ENCODE measurements around the gene LRRC49. TPM values are rescaled to one million over a fixed set of nuclear protein-coding genes. Genes with fewer than 3 reads are reported as not detected.

Gene LRRC49
- total RNA-seq, 1 experiment from 2014 or later, result 8.3 TPM

DNA sequence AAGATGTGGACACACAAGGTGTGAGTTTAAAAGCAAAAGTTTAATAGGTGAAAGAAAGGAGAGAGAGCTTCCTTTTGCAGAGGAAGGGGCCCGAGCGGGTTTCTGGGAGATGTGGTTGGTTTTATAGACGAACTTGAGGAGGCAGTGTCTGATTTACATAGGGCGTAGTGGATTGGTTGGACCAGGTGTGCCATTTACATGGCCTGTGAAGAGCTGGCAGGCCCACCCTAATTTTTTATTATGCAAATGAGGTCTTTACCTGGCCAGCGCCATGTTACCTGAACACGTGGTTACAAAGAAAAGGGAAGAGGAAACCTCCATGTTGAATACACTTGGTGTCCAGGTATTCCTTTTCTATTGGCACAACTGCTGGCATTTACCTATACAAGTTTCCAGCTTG is 179.8 kb downstream of the LRRC49 start:
- no peak overlapping the region for H3K4ac ChIP-seq (ENCODE audit: low read depth, low read length)
- TF ChIP-seq CTCF (conservative IDR thresholded peaks at IDR 0.05), result no peak
- no peak overlapping the region for H3T11ph ChIP-seq (ENCODE audit: low read length)
- H3K56ac ChIP-seq (ENCODE audit: insufficient read length, low read depth, low read length), result no peak overlapping the region
- no peak overlapping the region for H3K14ac ChIP-seq (ENCODE audit: insufficient read depth, low read length)
- H3K4me1 Mint-ChIP-seq, result peaks cover 3 to 4% of the 10 kb centered on the region in 2 experiments; a peak in 3 of 4 replicates
- H3K4me2 ChIP-seq (ENCODE audit: insufficient read depth, insufficient read length, low read length), result no peak overlapping the region
- H3K27me3 Mint-ChIP-seq (ENCODE audit: low read depth), result peaks cover 2% of the 10 kb centered on the region; the same call in 1 of the 2 replicates
- no peak overlapping the region for H2BK5ac ChIP-seq (ENCODE audit: insufficient read length, low read length)
- H4K20me1 ChIP-seq (ENCODE audit: control insufficient read depth, insufficient read depth, insufficient read length), result no peaks in the 10 kb centered on the region
- DNase-seq, result no peak
- no peak overlapping the region for H2AFZ ChIP-seq (ENCODE audit: low read length)
- no peaks in the 10 kb centered on the region for H3K79me2 ChIP-seq (ENCODE audit: insufficient read depth, low read length)
- no peak overlapping the region for H4K91ac ChIP-seq (ENCODE audit: insufficient read length, low read depth, low read length)
- no CpG with 5 or more reads among the region's 6 CpGs for WGBS (ENCODE audit: extremely low coverage, insufficient read length, low lambda C conversion rate)
- no peak overlapping the region for H3K9ac ChIP-seq (ENCODE audit: extremely low read depth, insufficient read length, low read length)
- H3K27me3 ChIP-seq (ENCODE audit: insufficient read depth, low read length), result no peaks in the 10 kb centered on the region
- no peak overlapping the region for H2BK12ac ChIP-seq (ENCODE audit: insufficient read length, low read depth, low read length)
- H3K4me3 Mint-ChIP-seq, result no peak overlapping the region
- no peak overlapping the region for H3K27ac ChIP-seq (ENCODE audit: insufficient read length, low read depth, low read length)
- no peaks in the 10 kb centered on the region for H3K4me1 ChIP-seq (ENCODE audit: insufficient read depth, low read length)
- no peak overlapping the region for H2BK120ac ChIP-seq (ENCODE audit: low read depth, low read length, poor library complexity, severe bottlenecking)
- no peaks in the 10 kb centered on the region for H3K23me2 ChIP-seq (ENCODE audit: insufficient read length, low read depth, low read length, poor library complexity, severe bottlenecking)
- no peak overlapping the region for H2BK15ac ChIP-seq (ENCODE audit: low read depth, low read length)
- H3K9me3 ChIP-seq (ENCODE audit: control insufficient read depth, low read depth, low read length), result no peaks in the 10 kb centered on the region
- H3K36me3 Mint-ChIP-seq (ENCODE audit: insufficient read depth in 1 of 3, low read depth in 3 of 3), result peaks cover 0 to 14% (median 0%) of the 10 kb centered on the region in 3 experiments; a peak in 4 of 7 replicates
- H3K23ac ChIP-seq (ENCODE audit: insufficient read length, low read depth, low read length), result no peak overlapping the region
- H2AK5ac ChIP-seq (ENCODE audit: insufficient read length, low read length), result no peak overlapping the region
- H2BK20ac ChIP-seq (ENCODE audit: low read depth, low read length, poor library complexity, severe bottlenecking), result no peak overlapping the region
- no peak overlapping the region for H4K5ac ChIP-seq (ENCODE audit: insufficient read length, low read depth, low read length)
- H3K9me3 Mint-ChIP-seq, result peaks cover 0 to 16% of the 10 kb centered on the region in 2 experiments; a peak in 3 of 5 replicates
- no peak overlapping the region for H3K18ac ChIP-seq (ENCODE audit: insufficient read length, low read depth, low read length)
- no peaks in the 10 kb centered on the region for H3K79me1 ChIP-seq (ENCODE audit: insufficient read depth, low read depth, low read length, poor library complexity, severe bottlenecking)
- no peak overlapping the region for H3K27ac Mint-ChIP-seq
- no peak overlapping the region for H4K8ac ChIP-seq (replicated peaks; ENCODE audit: insufficient read length, low read depth, low read length)
